ENCODE data around the gene HS6ST2. TPM values are rescaled to one million over a fixed set of nuclear protein-coding genes. Genes with fewer than 3 reads are reported as not detected.

Gene HS6ST2
- total RNA-seq, 2 experiments from 2014 or later, result 0.62 to 0.76 TPM

- CTCF ChIA-PET, result no interaction called here
- ATAC-seq, result no peak
- Mint-ChIP-seq H3K4me1 (no peaks in the 10 kb centered on the region), H3K9me3 (ENCODE audit: low read depth) (no peaks in the 10 kb centered on the region), H3K4me3 (no peak overlapping the region), H3K36me3 (ENCODE audit: low read depth) (no peaks in the 10 kb centered on the region), H3K27ac (no peak overlapping the region), H3K27me3 (no peaks in the 10 kb centered on the region)
- intact Hi-C loops (cut with DNase I, micrococcal nuclease), result no loop called here
- DNase-seq, result no peak
- POLR2A ChIA-PET, result no interaction called here
Measured at GRCh38 chrX:132748909-132749308, 209.5 kb downstream of the HS6ST2 start.

GRCh38 chrX:132748268-132748667 is 210.2 kb downstream of the HS6ST2 start:
- Mint-ChIP-seq H3K4me1 (no peaks in the 10 kb centered on the region), H3K27me3 (no peaks in the 10 kb centered on the region), H3K27ac (no peak overlapping the region), H3K9me3 (ENCODE audit: low read depth) (no peaks in the 10 kb centered on the region), H3K36me3 (ENCODE audit: low read depth) (no peaks in the 10 kb centered on the region), H3K4me3 (no peak overlapping the region)
- POLR2A ChIA-PET, result no interaction called here
- DNase-seq (no peak), ATAC-seq (no peak)
- CTCF ChIA-PET, result no interaction called here
- intact Hi-C loops (cut with DNase I, micrococcal nuclease), result no loop called here

- H3K4me3 Mint-ChIP-seq, result no peak overlapping the region
- peaks cover 4% of the 10 kb centered on the region for H3K4me1 Mint-ChIP-seq
- no peaks in the 10 kb centered on the region for H3K27me3 Mint-ChIP-seq
- H3K27ac Mint-ChIP-seq, result no peak overlapping the region
- ATAC-seq (no peak), DNase-seq (no peak)
- intact Hi-C loops (cut with DNase I, micrococcal nuclease), result no loop called here
- CTCF ChIA-PET, result interaction anchor here (0.5 kb wide), 1 partner anchor 296 kb away, joined by 4 read pairs; no protein-coding TSS in a partner anchor
- no peaks in the 10 kb centered on the region for H3K9me3 Mint-ChIP-seq (ENCODE audit: low read depth)
- H3K36me3 Mint-ChIP-seq (ENCODE audit: low read depth), result no peaks in the 10 kb centered on the region
- POLR2A ChIA-PET, result no interaction called here
Measured at GRCh38 chrX:132745593-132745992, 212.8 kb downstream of the HS6ST2 start.

GRCh38 chrX:132744470-132744869 is 214.0 kb downstream of the HS6ST2 start:
- ChIA-PET CTCF (no interaction called here), POLR2A (no interaction called here)
- no peak overlapping the region for H3K4me3 Mint-ChIP-seq
- intact Hi-C loops (cut with DNase I, micrococcal nuclease), result no loop called here
- H3K9me3 Mint-ChIP-seq (ENCODE audit: low read depth), result no peaks in the 10 kb centered on the region
- ATAC-seq, result no peak
- no peaks in the 10 kb centered on the region for H3K36me3 Mint-ChIP-seq (ENCODE audit: low read depth)
- no peak for DNase-seq
- H3K27me3 Mint-ChIP-seq, result no peaks in the 10 kb centered on the region
- peaks cover 4% of the 10 kb centered on the region for H3K4me1 Mint-ChIP-seq
- no peak overlapping the region for H3K27ac Mint-ChIP-seq

GRCh38 chrX:132743086-132743485 is 215.3 kb downstream of the HS6ST2 start:
- H3K27ac Mint-ChIP-seq, result no peak overlapping the region
- CTCF ChIA-PET, result interaction anchor here (0.6 kb wide), 1 partner anchor 224 kb away, joined by 3 read pairs; no protein-coding TSS in a partner anchor
- H3K4me1 Mint-ChIP-seq, result peaks cover 12% of the 10 kb centered on the region
- POLR2A ChIA-PET, result no interaction called here
- H3K27me3 Mint-ChIP-seq, result no peaks in the 10 kb centered on the region
- intact Hi-C loops (cut with DNase I, micrococcal nuclease), result no loop called here
- no peaks in the 10 kb centered on the region for H3K9me3 Mint-ChIP-seq (ENCODE audit: low read depth)
- H3K4me3 Mint-ChIP-seq, result no peak overlapping the region
- no peaks in the 10 kb centered on the region for H3K36me3 Mint-ChIP-seq (ENCODE audit: low read depth)
- ATAC-seq (no peak), DNase-seq (no peak)

GRCh38 chrX:132742246-132742645 is 216.2 kb downstream of the HS6ST2 start:
- CTCF ChIA-PET, result no interaction called here
- intact Hi-C loops (cut with DNase I, micrococcal nuclease), result no loop called here
- H3K4me1 Mint-ChIP-seq, result peaks cover 16% of the 10 kb centered on the region

GRCh38 chrX:132741689-132742088 is 216.7 kb downstream of the HS6ST2 start:
- ATAC-seq (no peak), DNase-seq (no peak)
- Mint-ChIP-seq H3K27me3 (no peaks in the 10 kb centered on the region), H3K4me3 (no peak overlapping the region), H3K9me3 (ENCODE audit: low read depth) (no peaks in the 10 kb centered on the region), H3K4me1 (peaks cover 16% of the 10 kb centered on the region), H3K36me3 (ENCODE audit: low read depth) (no peaks in the 10 kb centered on the region), H3K27ac (no peak overlapping the region)
- intact Hi-C loops (cut with DNase I, micrococcal nuclease), result no loop called here
- CTCF ChIA-PET, result interaction anchor here (0.6 kb wide), 1 partner anchor 448 kb away, joined by 3 read pairs; no protein-coding TSS in a partner anchor
- POLR2A ChIA-PET, result no interaction called here

More at GRCh38 chrX:132742246-132742645, 216.2 kb downstream of the HS6ST2 start:
- DNase-seq (no peak), ATAC-seq (no peak)
- H3K4me3 Mint-ChIP-seq, result no peak overlapping the region
- H3K27me3 Mint-ChIP-seq, result no peaks in the 10 kb centered on the region
- H3K36me3 Mint-ChIP-seq (ENCODE audit: low read depth), result no peaks in the 10 kb centered on the region
- H3K27ac Mint-ChIP-seq, result no peak overlapping the region
- no peaks in the 10 kb centered on the region for H3K9me3 Mint-ChIP-seq (ENCODE audit: low read depth)
- POLR2A ChIA-PET, result no interaction called here

GRCh38 chrX:132740316-132741123 is 217.9 kb downstream of the HS6ST2 start:
- H3K27ac Mint-ChIP-seq, result no peak overlapping the region
- intact Hi-C loops (cut with DNase I, micrococcal nuclease), result no loop called here
- H3K9me3 Mint-ChIP-seq (ENCODE audit: low read depth), result no peaks in the 10 kb centered on the region
- no peak for DNase-seq
- ChIA-PET CTCF (interaction anchor here (0.6 to 2.2 kb wide), 5 partner anchors 10 to 445 kb away, joined by 3 to 10 read pairs (median 3); no protein-coding TSS in a partner anchor), POLR2A (no interaction called here)
- H3K36me3 Mint-ChIP-seq (ENCODE audit: low read depth), result no peaks in the 10 kb centered on the region
- no peak overlapping the region for H3K4me3 Mint-ChIP-seq
- no peak for ATAC-seq
- no peaks in the 10 kb centered on the region for H3K27me3 Mint-ChIP-seq
- peaks cover 16% of the 10 kb centered on the region for H3K4me1 Mint-ChIP-seq

GRCh38 chrX:132738951-132739350 is 219.5 kb downstream of the HS6ST2 start:
- ChIA-PET POLR2A (no interaction called here), CTCF (interaction anchor here (2.2 kb wide), 1 partner anchor 11 kb away, joined by 10 read pairs; no protein-coding TSS in a partner anchor)
- DNase-seq (no peak), ATAC-seq (no peak)
- no peaks in the 10 kb centered on the region for H3K9me3 Mint-ChIP-seq (ENCODE audit: low read depth)
- no peak overlapping the region for H3K27ac Mint-ChIP-seq
- H3K4me1 Mint-ChIP-seq, result peaks cover 16% of the 10 kb centered on the region
- no peaks in the 10 kb centered on the region for H3K27me3 Mint-ChIP-seq
- H3K36me3 Mint-ChIP-seq (ENCODE audit: low read depth), result no peaks in the 10 kb centered on the region
- intact Hi-C loops (cut with DNase I, micrococcal nuclease), result loop anchor here in 1 of 2 experiments (5.0 kb wide), 1 partner anchor 218 kb away; the partner anchor contains the start of gene HS6ST2
- no peak overlapping the region for H3K4me3 Mint-ChIP-seq

GRCh38 chrX:132737743-132738142 is 220.7 kb downstream of the HS6ST2 start:
- H3K9me3 Mint-ChIP-seq (ENCODE audit: low read depth), result no peaks in the 10 kb centered on the region
- H3K27ac Mint-ChIP-seq, result no peak overlapping the region
- H3K4me3 Mint-ChIP-seq, result no peak overlapping the region
- intact Hi-C loops (cut with DNase I, micrococcal nuclease), result loop anchor here in 1 of 2 experiments (2.0 to 5.0 kb wide), 2 partner anchors 37 to 220 kb away; partner anchors contain the start of gene HS6ST2
- peaks cover 16% of the 10 kb centered on the region for H3K4me1 Mint-ChIP-seq
- ChIA-PET POLR2A (no interaction called here), CTCF (interaction anchor here (1.7 kb wide), 1 partner anchor 13 kb away, joined by 4 read pairs; no protein-coding TSS in a partner anchor)
- ATAC-seq (peak; percentile 93), DNase-seq (peak; percentile 72)
- no peaks in the 10 kb centered on the region for H3K27me3 Mint-ChIP-seq
- H3K36me3 Mint-ChIP-seq (ENCODE audit: low read depth), result no peaks in the 10 kb centered on the region

- Mint-ChIP-seq H3K36me3 (ENCODE audit: low read depth) (no peaks in the 10 kb centered on the region), H3K27ac (no peak overlapping the region), H3K4me3 (no peak overlapping the region), H3K9me3 (ENCODE audit: low read depth) (no peaks in the 10 kb centered on the region), H3K27me3 (no peaks in the 10 kb centered on the region), H3K4me1 (peaks cover 4% of the 10 kb centered on the region)
- DNase-seq (no peak), ATAC-seq (peak; percentile 61)
- POLR2A ChIA-PET, result no interaction called here
- intact Hi-C loops (cut with DNase I, micrococcal nuclease), result no loop called here
- CTCF ChIA-PET, result no interaction called here
Measured at GRCh38 chrX:132732236-132732635, 226.2 kb downstream of the HS6ST2 start.

- H3K27me3 Mint-ChIP-seq, result no peaks in the 10 kb centered on the region
- H3K27ac Mint-ChIP-seq, result no peak overlapping the region
- H3K4me3 Mint-ChIP-seq, result no peak overlapping the region
- H3K9me3 Mint-ChIP-seq (ENCODE audit: low read depth), result no peaks in the 10 kb centered on the region
- intact Hi-C loops (cut with DNase I, micrococcal nuclease), result no loop called here
- peaks cover 4% of the 10 kb centered on the region for H3K4me1 Mint-ChIP-seq
- CTCF ChIA-PET, result no interaction called here
- no peaks in the 10 kb centered on the region for H3K36me3 Mint-ChIP-seq (ENCODE audit: low read depth)
- no peak for DNase-seq
- POLR2A ChIA-PET, result no interaction called here
- no peak for ATAC-seq
Measured at GRCh38 chrX:132730726-132731125, 227.7 kb downstream of the HS6ST2 start.

Measured in activated CD4-positive, alpha-beta T cell treated with anti-CD3 and anti-CD28 coated beads for 36 hours (primary cell).